Tibial artery (tissue), 4 donors: Measurements from ENCODE around the gene NRCAM.

ENCODE experiments used
- DNase-seq, 2 donors: peaks; one replicate each; pipeline ENCODE4 v3.0.0-alpha.2; 2019
- H3K27ac ChIP-seq, 2 donors: fragments of 200-600 bp; sonication (generic) in 1 of 2; 1 replicate in 1 of 2; 2 replicates in 1 of 2; pipeline ENCODE4 v1.5.1; 2018 to 2019; ENCODE audit warnings: mild to moderate bottlenecking in 1 of 2
- H3K27me3 ChIP-seq, 2 donors: fragments of 200-600 bp; sonication (generic) in 1 of 2; one replicate each; pipeline versions ENCODE4 v1.5.1 to v1.6.0; 2016 to 2019
- H3K36me3 ChIP-seq, 3 donors: fragments of 200-600 bp; sonication (generic) in 2 of 3; one replicate each; pipeline ENCODE4 v1.5.1; 2016 to 2019; ENCODE audit warnings: mild to moderate bottlenecking in 2 of 3
- H3K4me1 ChIP-seq, 4 donors: fragments of 200-600 bp; sonication (generic) in 2 of 4; 1 replicate in 3 of 4; 2 replicates in 1 of 4; pipeline ENCODE4 v1.5.1; 2016 to 2019
- H3K4me3 ChIP-seq, 2 donors: fragments of 200-600 bp; sonication (generic) in 1 of 2; 1 replicate in 1 of 2; 2 replicates in 1 of 2; pipeline ENCODE4 v1.5.1; 2018 to 2019; ENCODE audit warnings: mild to moderate bottlenecking in 2 of 2
- H3K9me3 ChIP-seq, 3 donors: fragments of 200-600 bp; sonication (generic) in 1 of 3; one replicate each; pipeline ENCODE4 v1.5.1; 2016 to 2019
- CTCF ChIP-seq, 2 experiments: fragments of 200-600 bp in 1 of 2; fragments of 450-650 bp in 1 of 2; IDR thresholded peaks; one replicate each; pipeline ENCODE4 v1.5.1; 2017 to 2019; ENCODE audit warnings: antibody characterized with exemption in 2 of 2, mild to moderate bottlenecking in 1 of 2, moderate library complexity in 1 of 2
- intact Hi-C: fragments of 100-400 bp; cut with DNase I; formaldehyde crosslinking; loops from one replicate; pipeline ENCODE4 v1.15.0; 2023; ENCODE audit warnings: low total_unique reads

The NRCAM gene

GRCh38 chr7:108457871-108458270 lies 1.6 kb upstream of the NRCAM start:
- no peak for TF ChIP-seq CTCF (IDR thresholded peaks at IDR 0.05)
- Histone ChIP-seq H3K27me3 (peaks cover 0 to 42% of the 10 kb centered on the region in 2 donors), H3K36me3 (no peaks in the 10 kb centered on the region), H3K4me3 (no peak overlapping the region), H3K27ac (no peak overlapping the region), H3K4me1 (peaks cover 0 to 27% (median 21%) of the 10 kb centered on the region in 4 donors), H3K9me3 (no peaks in the 10 kb centered on the region)
- DNase-seq: no peak
- intact Hi-C loops: no loop called here

GRCh38 chr7:108456845-108457540 lies 757 bp upstream of the NRCAM start:
- no peak for TF ChIP-seq CTCF (IDR thresholded peaks at IDR 0.05)
- no peak overlapping the region for H3K27ac ChIP-seq
- no peaks in the 10 kb centered on the region for H3K9me3 ChIP-seq
- H3K4me1 ChIP-seq: peaks cover 0 to 27% (median 21%) of the 10 kb centered on the region in 4 donors
- H3K36me3 ChIP-seq: no peaks in the 10 kb centered on the region
- peaks cover 0 to 48% of the 10 kb centered on the region in 2 donors for H3K27me3 ChIP-seq
- intact Hi-C loops: no loop called here
- peak overlapping the region in 1 of 2 donors; percentile 52 for H3K4me3 ChIP-seq
- no peak for DNase-seq

GRCh38 chr7:108455551-108455997 lies 662 bp downstream of the NRCAM start:
- H3K9me3 ChIP-seq: no peaks in the 10 kb centered on the region
- H3K27me3 ChIP-seq: peaks cover 0 to 48% of the 10 kb centered on the region in 2 donors
- intact Hi-C loops: no loop called here
- H3K4me3 ChIP-seq: peak overlapping the region; percentile 34 to 52
- no peak for DNase-seq
- no peaks in the 10 kb centered on the region for H3K36me3 ChIP-seq
- no peak for TF ChIP-seq CTCF (IDR thresholded peaks at IDR 0.05)
- H3K27ac ChIP-seq: no peak overlapping the region
- H3K4me1 ChIP-seq: peaks cover 0 to 27% (median 21%) of the 10 kb centered on the region in 4 donors

GRCh38 chr7:108454674-108455550 lies 1.3 kb downstream of the NRCAM start:
- Histone ChIP-seq H3K4me1 (peaks cover 0 to 27% (median 21%) of the 10 kb centered on the region in 4 donors), H3K9me3 (no peaks in the 10 kb centered on the region), H3K36me3 (no peaks in the 10 kb centered on the region), H3K27me3 (peaks cover 0 to 48% of the 10 kb centered on the region in 2 donors), H3K27ac (no peak overlapping the region), H3K4me3 (peak overlapping the region; percentile 34 to 52)
- TF ChIP-seq CTCF (IDR thresholded peaks at IDR 0.05): no peak
- DNase-seq: no peak
- intact Hi-C loops: no loop called here

GRCh38 chr7:108454317-108454673 lies 1.9 kb downstream of the NRCAM start:
- intact Hi-C loops: no loop called here
- DNase-seq: no peak
- Histone ChIP-seq H3K9me3 (no peaks in the 10 kb centered on the region), H3K4me1 (peaks cover 0 to 27% (median 21%) of the 10 kb centered on the region in 4 donors), H3K27ac (no peak overlapping the region), H3K27me3 (peaks cover 0 to 44% of the 10 kb centered on the region in 2 donors), H3K36me3 (no peaks in the 10 kb centered on the region), H3K4me3 (peak overlapping the region in 1 of 2 donors; percentile 52)
- no peak for TF ChIP-seq CTCF (IDR thresholded peaks at IDR 0.05)
